OCI-LY3 (cell line): ENCODE measurements around the gene IGFBP4.

ENCODE experiments used
- CTCF ChIP-seq: fragments of 200-600, 300-600 bp; sonication (generic); IDR thresholded peaks from 2 replicates; pipeline ENCODE4 v1.5.1; 2014; ENCODE audit warnings: antibody characterized with exemption, low read length, low read depth
- EZH2phosphoT487 ChIP-seq: fragments of 200-600 bp; shearing (Covaris generic); IDR thresholded peaks from 2 replicates; pipeline ENCODE4 v1.6.1; 2018; ENCODE audit warnings: antibody characterized with exemption, mixed run types, low read depth

- TF ChIP-seq CTCF (no peak), EZH2phosphoT487 (no peak)
Measured at GRCh38 chr17:40456396-40456951, 13.2 kb downstream of the IGFBP4 start.
